K562 (cell line): Measurements from ENCODE around the gene OXNAD1. TPM values are rescaled to one million over a fixed set of nuclear protein-coding genes. Genes with fewer than 3 reads are reported as not detected.
A peak's percentile ranks its signal among the peaks of the same experiment; 100 is the strongest.

Experiments used
- ATAC-seq: fragments of 200-7000 bp; cut with Tn5 transposase; 3 replicates; pipeline ENCODE4 v1.9.1; 2020; ENCODE audit warnings: moderate library complexity
- BruUV-seq: library from RNA; stranded (reverse); fragments of 400-500 nt; replicated peaks from 2 replicates; lab custom pipeline; 2021; lab: Mats Ljungman, UMichigan
- CTCF ChIA-PET: fragments of 300-600 bp; formaldehyde crosslinking; extraction: SDS; loops from one replicate; lab custom pipeline; 2021; ENCODE audit warnings: low intra/inter-chr PET ratio; lab: Yijun Ruan, JAX
- POLR2A ChIA-PET: fragments of 300-600, 350-650 bp; sonication (Branson Sonifier 250); formaldehyde crosslinking; extraction: SDS; loops from one replicate; lab custom pipeline; 2021; ENCODE audit warnings: antibody characterized with exemption, inconsistent platforms; lab: Yijun Ruan, JAX
- DNase-seq, 4 experiments: peaks; one replicate each; pipeline versions ENCODE4 v3.0.0 to v3.0.0-alpha.2; 2011 to 2018; ENCODE audit warnings: low spot score in 3 of 4, mixed read lengths in 3 of 4; ENCODE audit errors: extremely low read depth in 1 of 4
- FAIRE-seq: peaks from 2 replicates; lab custom pipeline; 2011; peaks lifted over from hg19 to GRCh38; lab: Jason Lieb, UNC
- H2AFZ ChIP-seq: 2 replicates; pipeline ENCODE4 v1.6.0; 2011; ENCODE audit warnings: low read depth, low read length, control low read depth, inconsistent platforms
- H3K27ac ChIP-seq: fragments of 200-600 bp; 3 replicates; pipeline ENCODE4 v1.8.0; 2011; ENCODE audit warnings: low read depth, mild to moderate bottlenecking, control low read depth, inconsistent platforms, low read length, moderate library complexity, mixed read lengths; ENCODE audit errors: extremely low read depth
- H3K27me3 ChIP-seq, 2 experiments: fragments of 300-600 bp in 1 of 2; 2 replicates in 1 of 2; 3 replicates in 1 of 2; pipeline versions ENCODE4 v1.6.0 to v1.8.0; 2011; ENCODE audit warnings: inconsistent platforms in 2 of 2, low read length in 2 of 2, mild to moderate bottlenecking in 1 of 2, mixed read lengths in 1 of 2, moderate library complexity in 1 of 2; ENCODE audit not compliant: control insufficient read depth in 2 of 2, insufficient read depth in 2 of 2
- H3K36me3 ChIP-seq: fragments of 300-600 bp; 3 replicates; pipeline ENCODE4 v1.8.0; 2011; ENCODE audit warnings: mild to moderate bottlenecking, low read length, inconsistent platforms; ENCODE audit not compliant: control insufficient read depth, insufficient read depth
- H3K4me1 ChIP-seq, 2 experiments: fragments of 200-600 bp in 1 of 2; replicated peaks in 1 of 2; 2 replicates in 1 of 2; 3 replicates in 1 of 2; pipeline versions ENCODE4 v1.5.1 to v1.8.0; 2011; ENCODE audit warnings: inconsistent platforms in 2 of 2, low read length in 2 of 2, mild to moderate bottlenecking in 1 of 2, mixed read lengths in 1 of 2, moderate library complexity in 1 of 2; ENCODE audit not compliant: control insufficient read depth in 2 of 2, insufficient read depth in 2 of 2
- H3K4me2 ChIP-seq: 2 replicates; pipeline ENCODE4 v1.6.1; 2011; ENCODE audit warnings: low read length, control low read depth, inconsistent platforms, mixed read lengths; ENCODE audit not compliant: insufficient read depth
- H3K4me3 ChIP-seq: fragments of 200-600 bp; sonication (generic), shearing (Covaris generic); 2 replicates; pipeline ENCODE4 v1.5.1; 2016; ENCODE audit warnings: control low read depth, inconsistent platforms
- H3K79me2 ChIP-seq: fragments of 200-600 bp; 3 replicates; pipeline ENCODE4 v1.8.0; 2011; ENCODE audit warnings: low read length, inconsistent platforms; ENCODE audit not compliant: control insufficient read depth, insufficient read depth
- H3K9ac ChIP-seq, 2 experiments: 2 replicates each; pipeline versions ENCODE4 v1.6.0 to v1.6.1; 2011; ENCODE audit warnings: low read depth in 2 of 2, low read length in 2 of 2, control low read depth in 1 of 2, inconsistent platforms in 1 of 2, mild to moderate bottlenecking in 1 of 2, mixed read lengths in 1 of 2; ENCODE audit not compliant: insufficient read depth in 1 of 2
- H3K9me1 ChIP-seq: one replicate; pipeline ENCODE4 v1.6.0; 2011; ENCODE audit warnings: inconsistent platforms, mild to moderate bottlenecking, low read length, moderate library complexity; ENCODE audit not compliant: control insufficient read depth, insufficient read depth
- H3K9me3 ChIP-seq: replicated peaks from 2 replicates; pipeline ENCODE4 v1.5.1; 2011; ENCODE audit warnings: low read depth, low read length, inconsistent platforms; ENCODE audit not compliant: control insufficient read depth, insufficient read depth
- H4K20me1 ChIP-seq: replicated peaks from 2 replicates; pipeline ENCODE4 v1.6.1; 2011; ENCODE audit warnings: low read length, inconsistent platforms, mixed read lengths; ENCODE audit not compliant: control insufficient read depth, insufficient read depth
- MBD2 ChIP-seq: sonication (generic); IDR thresholded peaks from 2 replicates; pipeline ENCODE4 v1.6.1; 2016; ENCODE audit warnings: low read depth, borderline replicate concordance
- WGBS: fragments of 100-300 bp; shearing (Covaris generic); methylation state at CpG from one replicate; pipeline ENCODE4 v1.1.6; 2016; ENCODE audit warnings: low coverage, mixed read lengths; ENCODE audit not compliant: insufficient coverage; ENCODE audit errors: missing lambda C conversion rate; 5-methylcytosine and 5-hydroxymethylcytosine counted together
- in situ Hi-C: fragments of 300-500 bp; cut with MboI; formaldehyde crosslinking; loops from 4 replicates; pipeline ENCODE4 v1.15.0; 2018; ENCODE audit warnings: inconsistent platforms, mixed read lengths
- intact Hi-C: fragments of 100-400 bp; cut with micrococcal nuclease; formaldehyde crosslinking; loops from 2 replicates; pipeline ENCODE4 v1.14.2; 2022
- polyA plus RNA-seq, 8 experiments: library from polyadenylated mRNA; depleted of rRNA in 4 of 8; stranded (reverse) in 5 of 8; unstranded in 3 of 8; fragments of >200 nt; fragmentation: Nextera tagmentation in 2 of 8; fragmentation: Illumina TruSeq in 1 of 8; extraction: Ambion mirVana in 2 of 8; extraction: Trizol in 1 of 8; gene quantifications; 2 replicates each; pipeline versions ENCODE4 v1.2.1 to v1.2.3, GENCODE V29; 2011 to 2014; ENCODE audit warnings: inconsistent platforms in 1 of 8, missing spikeins in 1 of 8
- total RNA-seq, 7 experiments: library from RNA; depleted of rRNA in 6 of 7; stranded (reverse); fragments of >200 nt in 6 of 7; fragmentation: Illumina TruSeq in 2 of 7; extraction: Trizol in 2 of 7; gene quantifications; 2 replicates each; pipeline versions ENCODE4 v1.2.1 to v1.2.3, GENCODE V29; 2011 to 2021; ENCODE audit warnings: low replicate concordance in 1 of 7
- TF ChIP-seq, protein P1 (sequence below): sonication (generic); formaldehyde crosslinking; IDR thresholded peaks from 2 replicates; pipeline ENCODE4 v1.9.0; 2022; ENCODE audit warnings: mild to moderate bottlenecking, missing genetic modification reagents
- TF ChIP-seq, protein P2 (sequence below): sonication (generic); formaldehyde crosslinking; IDR thresholded peaks from 2 replicates; pipeline ENCODE4 v1.5.0; 2020; ENCODE audit warnings: missing genetic modification reagents

OXNAD1 gene
- total and polyA plus RNA-seq, 9 of the 15 experiments (the other 6 are each of a cell fraction or from before 2014, with no cell fraction given) = 12.8 to 44.4 (median 41.1) TPM

DNA sequence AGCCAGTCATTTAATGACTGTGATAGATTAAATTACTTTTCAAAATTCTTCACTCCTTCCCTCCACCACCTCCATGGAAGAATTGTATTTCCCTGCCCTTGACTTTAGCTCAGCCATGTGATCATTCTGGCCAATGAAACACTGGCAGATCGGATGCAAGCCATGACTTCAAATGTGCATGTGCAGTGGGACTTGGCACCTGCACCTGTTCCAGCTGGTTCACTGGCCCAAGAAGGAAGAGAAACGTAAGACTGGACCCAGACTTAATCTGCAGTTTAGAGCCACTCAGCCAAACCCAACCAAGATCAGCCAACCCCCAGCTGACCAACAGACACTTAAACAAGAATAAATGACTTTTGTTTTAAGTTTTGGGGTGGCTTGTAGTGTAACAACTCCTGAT is 12.0 kb upstream of the OXNAD1 start:
- Histone ChIP-seq H4K20me1 (0 out of 2 replicates have a peak, but pooled peaks cover 5% of the 10 kb centered on the region), H3K9me1 (no peaks in the 10 kb centered on the region), H3K27me3 (peaks cover 5 to 19% of the 10 kb centered on the region in 2 experiments; a peak in 3 of 5 replicates), H3K4me2 (no peak overlapping the region), H3K36me3 (no peaks in the 10 kb centered on the region), H3K4me1 (no peaks in the 10 kb centered on the region), H3K9ac (no peak overlapping the region), H3K27ac (no peak overlapping the region), H3K79me2 (no peaks in the 10 kb centered on the region), H3K9me3 (no peaks in the 10 kb centered on the region), H3K4me3 (no peak overlapping the region), H2AFZ (no peak overlapping the region)
- CTCF ChIA-PET = interaction anchor here (0.6 kb wide), 1 partner anchor 1144 kb away, joined by 3 read pairs; no protein-coding TSS in a partner anchor
- POLR2A ChIA-PET = interaction anchor here (0.6 to 2.8 kb wide), 3 partner anchors 12 to 107 kb away, joined by 3 to 8 read pairs (median 6); partner anchors contain the start of genes DPH3 and OXNAD1
- in situ Hi-C loops = no loop called here
- no peak for FAIRE-seq
- 0% methylated on average over 2 of the region's 2 CpGs for WGBS
- intact Hi-C loops = no loop called here
- TF ChIP-seq, protein P1, sequence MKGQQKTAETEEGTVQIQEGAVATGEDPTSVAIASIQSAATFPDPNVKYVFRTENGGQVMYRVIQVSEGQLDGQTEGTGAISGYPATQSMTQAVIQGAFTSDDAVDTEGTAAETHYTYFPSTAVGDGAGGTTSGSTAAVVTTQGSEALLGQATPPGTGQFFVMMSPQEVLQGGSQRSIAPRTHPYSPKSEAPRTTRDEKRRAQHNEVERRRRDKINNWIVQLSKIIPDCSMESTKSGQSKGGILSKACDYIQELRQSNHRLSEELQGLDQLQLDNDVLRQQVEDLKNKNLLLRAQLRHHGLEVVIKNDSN (CRISPR knock-in tag) = 0 out of 2 replicates have a peak, but pooled peaks have one; percentile 23
- TF ChIP-seq MBD2 = no peak
- TF ChIP-seq, protein P2, sequence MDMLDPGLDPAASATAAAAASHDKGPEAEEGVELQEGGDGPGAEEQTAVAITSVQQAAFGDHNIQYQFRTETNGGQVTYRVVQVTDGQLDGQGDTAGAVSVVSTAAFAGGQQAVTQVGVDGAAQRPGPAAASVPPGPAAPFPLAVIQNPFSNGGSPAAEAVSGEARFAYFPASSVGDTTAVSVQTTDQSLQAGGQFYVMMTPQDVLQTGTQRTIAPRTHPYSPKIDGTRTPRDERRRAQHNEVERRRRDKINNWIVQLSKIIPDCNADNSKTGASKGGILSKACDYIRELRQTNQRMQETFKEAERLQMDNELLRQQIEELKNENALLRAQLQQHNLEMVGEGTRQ (CRISPR knock-in tag) = peak; percentile 36
- no peak for DNase-seq
- BruUV-seq = no TSS peak
- no peak for ATAC-seq
